ENCODE data around the gene KCNG2.
"Not testable (repeated sequence)": the region's sequence is repeated elsewhere in the genome, so short reads cannot be mapped to it uniquely, and the experiment has no call there.

KCNG2 gene, protein sequence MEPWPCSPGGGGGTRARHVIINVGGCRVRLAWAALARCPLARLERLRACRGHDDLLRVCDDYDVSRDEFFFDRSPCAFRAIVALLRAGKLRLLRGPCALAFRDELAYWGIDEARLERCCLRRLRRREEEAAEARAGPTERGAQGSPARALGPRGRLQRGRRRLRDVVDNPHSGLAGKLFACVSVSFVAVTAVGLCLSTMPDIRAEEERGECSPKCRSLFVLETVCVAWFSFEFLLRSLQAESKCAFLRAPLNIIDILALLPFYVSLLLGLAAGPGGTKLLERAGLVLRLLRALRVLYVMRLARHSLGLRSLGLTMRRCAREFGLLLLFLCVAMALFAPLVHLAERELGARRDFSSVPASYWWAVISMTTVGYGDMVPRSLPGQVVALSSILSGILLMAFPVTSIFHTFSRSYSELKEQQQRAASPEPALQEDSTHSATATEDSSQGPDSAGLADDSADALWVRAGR

DNA sequence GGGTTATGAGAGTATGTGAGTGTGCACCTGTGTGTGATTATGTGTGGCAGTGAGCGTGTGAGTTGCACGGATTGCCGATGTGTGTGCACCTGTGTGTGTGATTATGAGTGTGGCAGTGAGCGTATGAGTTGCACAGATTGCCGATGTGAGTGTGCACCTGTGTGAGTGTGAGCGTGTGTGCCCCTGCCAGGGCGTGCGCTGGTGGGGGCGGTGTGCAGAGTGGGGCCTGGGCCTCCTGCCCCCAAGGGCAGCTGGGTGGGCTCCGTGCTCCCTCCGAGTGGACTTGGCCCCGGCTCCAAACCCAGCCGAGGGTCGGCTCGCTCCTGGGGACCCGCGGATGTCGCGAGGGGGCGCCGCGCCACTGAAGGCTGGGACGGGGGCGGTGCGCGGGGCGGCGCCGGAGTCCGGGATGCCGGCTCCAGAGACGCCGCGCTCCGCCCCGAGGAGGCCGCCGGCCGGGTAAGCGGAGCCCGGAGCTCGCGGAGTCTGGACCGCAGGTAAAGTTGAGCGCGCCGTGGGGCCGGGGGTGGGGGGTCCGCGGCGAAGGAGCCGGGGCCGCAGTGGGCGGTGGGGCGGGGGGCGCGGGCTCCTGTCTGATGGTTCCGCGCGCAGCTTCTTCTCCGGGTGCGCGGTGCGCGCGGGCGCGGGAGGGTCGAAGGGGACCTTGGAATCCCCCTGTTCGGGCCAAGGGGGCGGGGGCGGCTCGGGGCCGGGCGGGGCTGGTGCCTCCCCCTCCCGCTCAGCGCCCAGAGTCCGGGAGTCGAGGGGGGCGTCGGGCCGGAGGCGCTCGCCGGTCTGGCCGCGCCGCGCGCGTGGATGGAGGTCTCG is at the start of gene KCNG2:
Gene KCNG2 (plus strand): TSS at position 421 of the 828 bp plus-strand sequence. CDS start 65,730 bp downstream, outside the sequence.
- peak in 4 of 51 donors; percentile 17 to 54 (median 32) for DNase-seq

DNA sequence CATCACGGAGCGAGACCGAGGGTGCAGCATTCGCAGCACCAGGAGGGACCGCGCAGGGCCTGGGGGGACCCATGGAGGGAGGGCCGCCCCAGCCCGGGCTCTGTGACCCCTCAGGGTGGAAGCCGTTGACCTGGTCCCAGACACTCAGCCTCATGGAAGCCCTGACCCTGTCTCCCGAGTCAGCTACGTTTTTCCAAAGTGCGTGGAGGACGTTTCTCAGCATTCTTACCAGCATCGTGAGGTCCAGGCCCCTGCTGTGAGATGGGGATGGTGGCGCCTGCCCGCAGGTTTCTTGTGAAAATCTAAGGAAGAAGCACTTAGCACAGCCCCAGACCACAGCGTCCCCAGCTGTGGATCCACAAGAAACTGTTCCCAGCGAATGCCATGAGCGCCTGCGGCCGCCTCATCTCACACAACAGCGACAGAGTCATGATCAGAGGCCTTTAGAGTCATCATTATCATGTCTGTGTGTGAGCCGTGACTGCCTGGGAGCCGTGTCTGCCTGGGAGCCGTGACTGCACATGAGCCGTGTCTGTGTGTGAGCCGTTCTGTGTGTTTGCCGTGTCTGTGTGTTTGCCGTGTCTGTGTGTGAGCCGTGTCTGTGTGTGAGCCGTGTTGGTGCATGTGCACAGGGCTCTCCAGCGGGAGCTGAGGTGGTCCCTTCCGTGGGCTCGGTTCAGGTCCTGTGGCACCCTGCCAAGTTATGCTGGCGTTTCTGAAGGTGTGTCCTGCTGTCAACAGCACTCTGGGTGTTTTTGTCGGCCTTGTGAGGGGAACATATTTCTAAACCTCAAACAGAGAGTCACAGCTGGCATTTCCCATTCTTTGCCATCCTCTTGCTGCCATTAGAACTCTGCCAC is 49.2 kb upstream of the KCNG2 start:
- DNase-seq: no peak

DNA sequence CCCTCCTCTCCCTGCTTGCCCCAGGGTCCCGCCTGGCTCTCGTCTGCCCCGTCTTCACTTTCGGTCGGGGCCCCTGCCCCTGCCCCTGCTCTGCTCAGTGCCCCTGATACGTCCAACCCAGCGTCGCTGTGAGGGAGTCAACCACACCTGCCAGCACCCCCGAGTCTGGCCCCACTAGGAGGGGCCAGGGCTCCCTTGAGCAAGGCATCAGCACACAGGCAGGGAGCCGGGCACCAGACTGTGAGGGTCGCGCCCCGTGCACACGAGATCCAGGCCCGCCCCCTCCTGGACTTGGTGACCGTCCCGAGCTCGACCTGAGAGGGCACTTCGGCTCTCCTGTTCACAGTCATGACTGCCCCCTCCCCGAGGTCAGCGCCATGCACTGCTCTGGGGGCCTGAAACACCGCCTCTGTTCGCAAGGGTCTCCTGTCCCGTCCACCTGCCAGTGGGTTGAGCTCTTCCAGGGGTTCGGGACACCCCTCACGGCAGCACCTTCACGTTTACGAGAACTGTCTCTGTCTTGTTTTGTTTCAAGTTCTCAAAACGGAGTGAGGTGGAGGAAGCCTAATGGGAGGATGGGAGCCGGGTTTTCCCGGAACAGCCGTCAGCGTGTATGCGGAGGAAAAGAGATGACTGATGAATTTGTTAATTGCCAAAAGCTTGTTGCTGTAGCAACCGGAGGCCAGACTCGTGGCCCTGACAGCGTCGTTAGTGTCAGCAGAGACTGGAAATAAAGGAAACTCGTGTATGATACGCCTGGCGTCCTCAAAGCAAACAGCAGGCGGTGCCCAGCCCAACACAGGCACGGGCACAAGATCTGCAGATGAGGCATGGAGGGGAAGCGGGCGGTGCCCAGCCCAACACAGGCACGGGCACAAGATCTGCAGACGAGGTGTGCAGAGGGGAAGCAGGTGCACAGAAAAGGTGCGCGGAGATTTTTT is 48.2 kb upstream of the KCNG2 start:
- DNase-seq: peak in 13 of 51 donors; percentile 11 to 62 (median 25)

DNA sequence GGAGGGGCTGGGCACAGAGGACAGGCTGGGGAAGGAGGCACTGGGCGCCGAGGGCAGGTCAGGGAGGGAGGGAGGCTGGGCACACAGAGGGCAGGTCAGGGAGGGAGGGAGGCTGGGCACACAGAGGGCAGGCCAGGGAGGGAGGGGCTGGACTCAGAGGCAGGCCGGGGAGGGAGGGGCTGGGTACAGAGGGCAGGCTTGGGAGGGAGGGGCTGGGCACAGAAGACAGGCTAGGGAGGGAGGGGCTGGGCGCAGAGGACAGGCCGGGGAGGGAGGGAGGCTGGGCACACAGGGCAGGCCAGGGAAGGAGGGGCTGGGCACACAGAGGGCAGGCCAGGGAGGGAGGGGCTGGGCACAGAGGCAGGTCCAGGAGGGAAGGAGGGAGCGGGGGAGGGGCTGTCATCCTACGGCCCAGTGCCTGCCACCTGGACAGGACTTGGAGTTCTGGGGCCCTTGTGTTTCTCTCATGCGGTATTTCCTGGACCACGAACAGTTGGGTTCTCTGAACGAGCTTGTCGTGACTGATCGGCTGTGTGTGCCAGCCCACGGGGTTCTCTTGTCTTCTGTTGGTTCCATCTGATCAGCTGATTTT is 46.7 kb upstream of the KCNG2 start:
- peak in 8 of 51 donors; percentile 7 to 35 (median 18) for DNase-seq

DNA sequence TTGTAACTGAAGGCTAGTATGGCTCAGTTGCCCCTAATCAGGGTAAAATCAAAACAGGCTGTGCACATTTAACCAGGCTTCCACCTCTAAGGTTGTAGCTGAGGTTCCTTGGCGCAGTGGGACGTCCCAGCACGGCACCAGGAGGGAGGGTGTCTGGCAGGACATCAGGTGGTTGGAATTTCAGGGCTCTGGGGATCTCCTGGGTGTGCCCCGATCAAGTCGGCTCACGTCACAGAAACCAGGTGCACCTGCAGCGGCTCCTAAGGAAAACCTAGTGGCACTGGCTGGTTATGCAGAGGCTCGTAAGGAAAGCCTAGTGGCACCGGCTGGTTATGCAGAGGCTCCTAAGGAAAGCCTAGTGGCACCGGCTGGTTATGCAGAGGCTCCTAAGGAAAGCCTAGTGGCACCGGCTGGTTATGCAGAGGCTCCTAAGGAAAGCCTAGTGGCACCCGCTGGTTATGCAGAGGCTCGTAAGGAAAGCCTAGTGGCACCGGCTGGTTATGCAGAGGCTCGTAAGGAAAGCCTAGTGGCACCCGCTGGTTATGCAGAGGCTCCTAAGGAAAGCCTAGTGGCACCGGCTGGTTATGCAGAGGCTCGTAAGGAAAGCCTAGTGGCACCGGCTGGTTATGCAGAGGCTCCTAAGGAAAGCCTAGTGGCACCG is 45.7 kb upstream of the KCNG2 start:
- DNase-seq: not testable (repeated sequence)

DNA sequence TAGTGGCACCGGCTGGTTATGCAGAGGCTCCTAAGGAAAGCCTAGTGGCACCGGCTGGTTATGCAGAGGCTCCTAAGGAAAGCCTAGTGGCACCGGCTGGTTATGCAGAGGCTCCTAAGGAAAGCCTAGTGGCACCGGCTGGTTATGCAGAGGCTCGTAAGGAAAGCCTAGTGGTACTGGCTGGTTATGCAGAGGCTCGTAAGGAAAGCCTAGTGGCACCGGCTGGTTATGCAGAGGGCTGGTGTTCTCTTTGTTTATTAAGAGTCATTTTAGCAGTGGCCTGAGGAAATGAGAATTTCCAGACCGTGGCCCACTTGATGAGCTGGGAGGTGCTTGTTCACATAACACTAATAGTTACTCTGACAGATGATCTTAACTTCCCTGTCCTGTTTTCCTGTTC is 44.8 kb upstream of the KCNG2 start:
- not testable (repeated sequence) for DNase-seq

DNA sequence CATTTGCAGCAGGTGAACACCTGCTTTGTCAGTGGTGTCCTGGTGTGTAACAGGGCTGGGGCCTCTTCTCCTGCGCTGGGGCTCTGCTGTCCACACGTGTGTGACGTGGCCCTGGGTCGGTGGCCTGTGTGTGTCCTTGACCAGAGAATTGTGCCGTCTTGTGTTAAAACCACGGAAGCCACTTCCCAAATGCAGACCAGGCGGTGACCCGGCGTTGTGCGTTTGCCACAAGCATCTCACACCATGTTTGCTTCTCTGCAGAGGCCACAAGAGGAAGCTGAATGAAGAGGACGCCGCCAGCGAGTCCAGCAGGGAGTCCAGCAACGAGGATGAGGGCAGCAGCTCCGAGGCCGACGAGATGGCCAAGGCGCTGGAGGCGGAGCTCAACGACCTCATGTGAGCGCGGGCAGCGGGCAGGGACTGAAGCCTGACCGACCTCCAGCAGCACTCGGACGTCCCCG is 44.3 kb upstream of the KCNG2 start:
- no peak for DNase-seq

DNA sequence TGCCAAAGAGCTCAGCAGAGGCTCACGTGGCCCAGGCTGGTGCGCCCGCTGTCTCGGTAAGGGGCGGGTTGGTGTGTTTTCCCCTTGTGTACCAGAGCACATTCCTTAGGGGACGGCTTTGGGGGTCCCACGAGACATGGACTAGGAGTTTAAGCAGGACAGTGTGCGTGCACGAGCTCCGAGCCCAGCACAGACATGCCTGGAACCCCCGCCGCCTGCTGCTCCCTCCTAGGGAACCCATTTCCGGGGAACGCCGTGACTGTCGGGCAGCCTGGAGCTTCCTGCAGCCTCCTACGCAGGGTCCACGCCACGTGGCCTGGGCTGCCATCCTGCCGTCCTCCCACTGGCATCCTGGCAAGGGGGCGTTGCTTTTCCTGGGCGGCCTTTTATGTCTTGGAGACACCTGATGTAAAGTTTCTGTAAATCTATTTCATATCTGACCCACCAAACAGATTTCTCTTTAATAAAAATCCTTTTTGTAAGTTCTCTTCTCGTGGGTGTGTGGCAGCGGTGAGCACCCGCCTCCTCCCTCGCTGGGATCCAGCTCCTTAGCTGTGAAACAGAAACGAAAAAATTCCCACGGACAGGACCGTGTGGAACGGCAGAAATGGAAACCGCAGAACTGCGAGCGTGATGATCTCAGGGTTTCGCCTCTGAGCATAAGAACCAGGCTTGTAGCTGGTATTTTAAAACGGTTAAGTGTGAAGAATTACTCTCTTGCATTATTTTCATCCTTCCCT is 43.5 kb upstream of the KCNG2 start:
- no peak for DNase-seq

DNA sequence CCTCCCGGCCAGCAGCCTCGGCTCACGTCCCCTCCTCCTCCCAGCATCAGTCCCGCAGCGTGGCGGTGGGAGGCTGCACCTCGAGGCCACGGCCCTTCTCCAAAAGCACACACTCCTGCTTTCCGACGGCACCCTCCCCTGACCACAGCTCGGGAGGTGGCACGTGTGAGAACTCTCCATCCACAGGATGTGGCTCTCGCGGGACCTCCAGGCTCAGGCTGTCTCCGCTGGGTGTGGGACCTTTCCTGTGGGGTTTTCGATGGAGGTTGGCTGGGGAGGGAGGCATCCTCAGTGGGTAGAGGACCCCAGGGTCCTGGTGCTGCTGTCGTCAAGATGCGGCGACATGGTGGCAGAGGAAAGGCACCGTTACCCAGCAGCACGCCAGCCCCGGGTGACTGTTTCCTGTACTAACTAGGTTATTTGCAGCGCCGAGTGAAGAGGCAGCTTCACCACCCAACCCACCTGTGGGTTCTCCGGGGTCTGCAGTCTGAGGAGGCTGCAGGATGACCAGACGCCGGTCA is 42.8 kb upstream of the KCNG2 start:
- DNase-seq: no peak

DNA sequence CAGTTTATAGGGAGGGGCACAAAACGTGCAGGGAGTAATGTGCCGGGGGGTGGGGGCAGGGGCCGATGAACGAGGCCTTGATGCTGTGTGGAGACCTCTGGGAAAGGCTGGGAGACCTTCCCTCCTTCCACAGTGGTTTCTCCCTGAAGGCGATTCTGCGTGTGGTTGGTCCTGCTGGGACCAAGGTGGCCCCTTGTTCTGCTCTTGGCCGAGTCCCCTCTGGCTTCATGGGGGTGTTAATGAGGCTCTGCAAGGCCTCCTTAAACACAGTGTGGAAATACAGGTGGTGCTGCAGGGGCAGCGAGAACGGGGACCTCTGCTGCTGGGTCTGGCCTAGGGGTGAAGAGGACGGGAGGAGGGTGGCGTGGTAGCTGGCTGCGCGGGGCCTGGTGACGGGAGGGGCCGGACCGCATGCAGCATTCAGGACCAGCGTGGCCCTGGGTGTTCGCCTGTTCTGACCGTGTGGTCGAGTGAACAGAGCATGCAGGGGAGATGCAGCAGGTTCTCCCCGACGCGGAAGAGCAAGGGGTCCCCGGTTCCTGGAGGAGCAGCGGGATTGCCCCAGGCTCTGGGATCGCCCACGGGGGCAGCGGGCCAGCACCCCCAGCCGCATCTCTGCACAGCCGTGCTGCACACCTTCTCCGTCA is 42.1 kb upstream of the KCNG2 start:
- no peak for DNase-seq

DNA sequence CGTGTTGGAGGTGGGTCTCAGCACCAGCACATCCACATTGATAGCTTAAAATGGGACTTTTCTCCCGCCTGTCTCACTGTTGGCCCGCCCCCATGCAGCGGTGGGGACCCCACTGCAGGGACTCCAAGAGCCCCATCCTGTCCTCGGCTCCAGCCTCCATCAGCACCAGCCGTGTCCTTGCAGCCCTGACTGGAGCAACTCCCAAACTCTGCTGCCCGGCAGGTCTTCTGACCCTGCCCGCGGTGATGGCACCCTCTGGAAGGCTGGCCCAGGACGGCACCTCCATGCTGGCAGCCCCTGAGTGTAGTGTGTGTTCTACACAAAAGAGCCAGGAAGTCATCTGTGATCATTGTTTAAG is 41.6 kb upstream of the KCNG2 start:
- DNase-seq: no peak

DNA sequence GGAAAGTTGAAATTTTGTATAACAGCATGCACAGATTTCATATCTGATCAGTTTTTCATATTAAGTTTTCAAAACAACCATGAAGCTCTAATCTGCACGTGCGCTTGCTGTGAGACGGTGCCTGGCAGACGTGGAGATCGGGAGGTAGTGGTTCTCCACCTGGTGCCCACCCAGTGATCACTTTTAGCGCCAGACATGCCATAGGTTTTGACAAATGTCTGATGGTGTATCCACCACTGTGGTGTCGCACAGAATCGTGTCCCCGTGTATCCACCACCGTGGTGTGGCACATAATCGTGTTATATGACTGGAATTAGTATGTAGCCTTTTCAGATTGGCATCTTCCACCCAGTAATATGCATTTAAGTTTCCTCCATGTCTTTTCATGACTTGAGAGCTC is 40.9 kb upstream of the KCNG2 start:
- DNase-seq: no peak

DNA sequence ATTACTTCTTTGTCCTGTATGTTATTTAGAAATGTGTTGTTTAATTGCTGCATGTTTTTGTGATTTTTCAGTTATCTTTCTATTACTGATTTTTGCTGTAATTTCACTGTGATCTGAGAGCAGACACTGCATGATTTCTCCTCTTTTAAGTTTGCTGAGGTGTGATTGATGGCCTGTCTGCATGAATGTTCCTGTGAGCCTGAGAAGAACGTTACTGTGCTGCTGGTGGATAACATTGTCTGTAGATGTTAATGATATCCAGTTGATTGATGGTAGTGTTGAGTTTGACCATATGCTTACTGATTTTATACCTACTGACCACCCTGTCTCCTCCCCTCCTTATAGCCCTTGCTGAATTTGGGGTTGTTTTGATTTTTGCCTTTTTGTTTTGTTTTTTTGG is 37.4 kb upstream of the KCNG2 start:
- DNase-seq: no peak

DNA sequence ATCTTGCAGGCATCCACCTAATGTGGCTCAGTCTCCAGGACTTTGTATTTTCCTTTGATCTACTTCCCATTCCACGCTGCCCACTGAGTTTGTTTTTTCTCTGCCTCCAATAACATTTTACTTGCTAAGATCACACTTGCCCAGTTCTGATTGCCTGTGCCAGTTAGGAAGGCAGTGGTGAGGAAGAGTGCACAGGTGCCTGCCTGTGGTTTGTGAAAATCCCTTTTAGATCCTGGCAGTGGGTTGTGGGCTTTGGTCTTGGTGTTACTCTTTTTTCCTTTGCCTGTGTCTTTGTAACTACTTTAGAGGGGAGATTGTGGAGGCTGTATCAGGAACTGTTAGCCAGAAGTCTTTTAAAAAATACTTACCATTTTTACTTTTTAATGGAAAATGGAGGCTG is 36.9 kb upstream of the KCNG2 start:
- DNase-seq: no peak

DNA sequence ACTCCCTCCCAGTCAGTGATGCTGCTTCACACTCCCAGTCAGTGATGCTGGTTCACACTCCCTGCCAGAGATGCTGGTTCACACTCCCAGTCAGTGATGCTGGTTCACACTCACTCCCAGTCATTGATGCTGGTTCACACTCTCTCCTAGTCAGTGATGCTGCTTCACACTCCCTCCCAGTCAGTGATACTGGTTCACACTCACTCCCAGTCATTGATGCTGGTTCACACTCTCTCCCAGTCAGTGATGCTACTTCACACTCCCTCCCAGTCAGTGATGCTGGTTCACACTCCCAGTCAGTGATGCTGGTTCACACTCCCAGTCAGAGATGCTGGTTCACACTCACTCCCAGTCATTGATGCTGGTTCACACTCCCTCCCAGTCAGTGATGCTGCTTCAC is 34.3 kb upstream of the KCNG2 start:
- no peak for DNase-seq

DNA sequence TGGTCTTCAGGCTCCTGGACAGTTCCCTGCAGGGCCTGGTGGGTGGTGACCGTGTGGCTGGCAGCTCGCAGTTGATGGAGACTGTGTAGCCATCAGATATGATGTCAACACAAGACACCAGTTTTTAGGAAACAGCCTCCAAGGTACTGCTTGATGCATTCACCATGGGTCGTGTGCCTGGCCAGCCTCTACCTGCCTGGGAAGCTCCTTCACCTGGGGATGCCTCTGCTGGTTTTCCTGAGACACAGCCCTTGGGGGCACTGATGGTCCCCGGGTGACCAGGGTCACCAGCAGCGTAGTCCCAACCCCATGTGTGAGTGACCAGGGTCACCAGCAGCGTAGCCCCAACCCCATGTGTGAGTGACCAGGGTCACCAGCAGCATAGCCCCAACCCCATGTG is 33.6 kb upstream of the KCNG2 start:
- DNase-seq: no peak

DNA sequence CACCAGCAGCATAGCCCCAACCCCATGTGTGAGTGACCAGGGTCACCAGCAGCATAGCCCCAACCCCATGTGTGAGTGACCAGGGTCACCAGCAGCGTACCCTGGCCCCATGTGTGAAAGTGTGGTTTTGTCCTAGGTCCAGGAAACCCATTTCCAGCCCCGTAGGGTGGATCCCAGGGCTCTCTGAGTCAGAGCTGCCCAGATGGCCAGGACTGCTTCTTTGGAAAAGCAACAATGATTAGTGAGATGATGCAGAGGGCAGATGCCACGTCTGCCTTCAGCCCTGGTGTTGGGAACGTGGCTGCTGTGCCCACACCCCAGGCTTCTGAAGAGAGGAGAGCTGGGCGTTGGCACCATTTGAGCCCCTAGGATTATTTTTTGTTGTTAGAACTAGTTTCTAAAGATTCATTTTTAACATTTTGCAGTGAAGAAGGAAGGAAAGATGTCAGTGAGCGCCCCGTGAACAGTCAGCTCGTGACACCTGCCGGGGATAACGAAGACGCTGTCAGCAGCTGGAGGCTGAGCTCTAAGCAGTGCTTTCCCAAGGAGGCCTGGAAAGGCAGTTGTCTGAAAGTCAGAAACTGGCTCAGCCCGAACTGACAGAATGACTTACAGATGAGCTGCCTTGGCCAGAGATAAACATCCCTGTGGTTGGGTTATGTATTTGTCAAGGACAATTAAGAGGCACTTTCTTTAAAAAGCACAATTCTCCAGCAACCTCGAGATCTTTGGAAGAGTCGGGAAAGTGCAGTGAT is 32.1 kb upstream of the KCNG2 start:
- DNase-seq: peak in 1 of 51 donors; percentile 10

Data from hypothalamus (tissue), 51 donors.